ENCODE data around the gene FADS6.
"Not testable (repeated sequence)": the region's sequence is repeated elsewhere in the genome, so short reads cannot be mapped to it uniquely, and the experiment has no call there.

FADS6 gene

DNA sequence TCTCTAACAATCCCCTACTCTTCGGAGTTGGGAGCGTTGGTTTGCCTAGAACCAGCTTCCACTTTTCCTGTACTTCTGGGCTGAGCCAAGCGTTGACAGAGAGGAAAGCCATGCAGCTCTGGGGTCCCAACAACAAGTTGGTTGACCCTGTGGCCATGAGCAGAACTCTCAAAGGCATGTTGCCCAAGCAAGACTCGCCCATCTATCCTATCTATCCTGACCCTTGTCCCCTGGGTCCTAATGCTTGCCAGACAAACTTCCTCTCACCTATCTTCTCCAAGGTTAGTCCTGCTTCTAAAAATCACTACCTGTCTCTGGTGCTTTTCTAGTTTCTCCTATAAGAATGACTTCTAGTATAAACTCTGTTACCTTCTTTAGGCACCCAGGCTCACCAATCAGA is 15.7 kb upstream of the FADS6 start:
- H3K4me1 Mint-ChIP-seq (ENCODE audit: low read depth); H3K9me3 Mint-ChIP-seq; H3K36me3 Mint-ChIP-seq (ENCODE audit: low read depth); H3K4me3 Mint-ChIP-seq; H3K27ac Mint-ChIP-seq; intact Hi-C loops (cut with micrococcal nuclease): not testable (repeated sequence)
- peaks cover 28% of the 10 kb centered on the region for H3K27me3 Mint-ChIP-seq

DNA sequence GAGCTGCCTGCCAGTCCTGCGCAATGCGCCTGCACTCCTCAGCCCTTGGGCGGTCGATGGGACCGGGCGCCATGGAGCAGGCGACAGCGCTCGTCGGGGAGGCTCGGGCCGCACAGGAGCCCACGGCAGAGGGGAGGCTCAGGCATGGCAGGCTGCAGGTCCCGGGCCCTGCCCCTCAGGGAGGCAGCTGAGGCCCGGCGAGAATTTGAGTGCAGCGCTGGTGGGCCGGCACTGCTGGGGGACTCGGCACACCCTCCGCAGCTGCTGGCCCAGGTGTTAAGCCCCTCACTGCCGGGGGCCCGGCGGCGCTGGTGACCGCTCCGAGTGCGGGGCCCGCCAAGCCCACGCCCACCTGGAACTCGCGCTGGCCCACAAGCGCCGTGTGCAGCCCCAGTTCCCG is 13.6 kb upstream of the FADS6 start:
- Mint-ChIP-seq H3K9me3 (no peaks in the 10 kb centered on the region), H3K36me3 (ENCODE audit: low read depth) (no peaks in the 10 kb centered on the region), H3K27ac (no peak overlapping the region), H3K4me1 (ENCODE audit: low read depth) (no peaks in the 10 kb centered on the region), H3K27me3 (peaks cover 38% of the 10 kb centered on the region), H3K4me3 (no peak overlapping the region)
- intact Hi-C loops (cut with micrococcal nuclease), result no loop called here

GRCh38 chr17:74906214-74906793 is 12.9 kb upstream of the FADS6 start:
- H3K27ac Mint-ChIP-seq; intact Hi-C loops (cut with micrococcal nuclease); H3K4me3 Mint-ChIP-seq; H3K36me3 Mint-ChIP-seq (ENCODE audit: low read depth); H3K9me3 Mint-ChIP-seq; H3K4me1 Mint-ChIP-seq (ENCODE audit: low read depth): not testable (repeated sequence)
- H3K27me3 Mint-ChIP-seq, result peaks cover 42% of the 10 kb centered on the region

- H3K4me3 Mint-ChIP-seq, result no peak overlapping the region
- intact Hi-C loops (cut with micrococcal nuclease), result no loop called here
- no peaks in the 10 kb centered on the region for H3K36me3 Mint-ChIP-seq (ENCODE audit: low read depth)
- peaks cover 46% of the 10 kb centered on the region for H3K27me3 Mint-ChIP-seq
- no peaks in the 10 kb centered on the region for H3K9me3 Mint-ChIP-seq
- H3K27ac Mint-ChIP-seq, result no peak overlapping the region
- no peaks in the 10 kb centered on the region for H3K4me1 Mint-ChIP-seq (ENCODE audit: low read depth)
These were observed 11.4 kb upstream of the FADS6 start for GRCh38 chr17:74904687-74905409.

GRCh38 chr17:74903671-74904070 is 10.2 kb upstream of the FADS6 start:
- Mint-ChIP-seq H3K4me1 (ENCODE audit: low read depth) (no peaks in the 10 kb centered on the region), H3K27me3 (peaks cover 43% of the 10 kb centered on the region), H3K36me3 (ENCODE audit: low read depth) (no peaks in the 10 kb centered on the region), H3K4me3 (no peak overlapping the region), H3K9me3 (no peaks in the 10 kb centered on the region), H3K27ac (no peak overlapping the region)
- intact Hi-C loops (cut with micrococcal nuclease), result no loop called here

DNA sequence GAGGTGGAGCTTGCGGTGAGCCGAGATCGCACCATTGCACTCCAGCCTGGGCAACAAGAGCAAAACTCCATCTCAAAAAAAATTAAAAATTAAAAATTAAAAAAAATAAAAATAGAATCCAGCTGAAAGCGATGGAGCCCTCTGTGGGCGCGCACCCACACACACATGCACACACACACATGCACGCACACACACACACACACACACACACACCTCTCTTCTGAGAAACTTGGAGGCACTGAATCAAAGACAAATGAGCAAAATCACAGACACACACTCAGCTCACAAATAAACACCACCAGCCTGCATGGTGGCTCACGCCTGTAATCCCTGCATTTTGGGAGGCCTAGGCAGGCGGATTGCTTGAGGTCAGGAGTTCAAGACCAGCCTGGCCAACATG is 9.6 kb upstream of the FADS6 start:
- no peaks in the 10 kb centered on the region for H3K4me1 Mint-ChIP-seq (ENCODE audit: low read depth)
- no peaks in the 10 kb centered on the region for H3K36me3 Mint-ChIP-seq (ENCODE audit: low read depth)
- H3K27ac Mint-ChIP-seq, result no peak overlapping the region

GRCh38 chr17:74901353-74902135 is 8.1 kb upstream of the FADS6 start:
- H3K27me3 Mint-ChIP-seq, result peaks cover 43% of the 10 kb centered on the region
- intact Hi-C loops (cut with micrococcal nuclease), result no loop called here

More for the DNA sequence above, 9.6 kb upstream of the FADS6 start:
- Mint-ChIP-seq H3K9me3 (no peaks in the 10 kb centered on the region), H3K27me3 (peaks cover 40% of the 10 kb centered on the region), H3K4me3 (no peak overlapping the region)
- intact Hi-C loops (cut with micrococcal nuclease), result no loop called here

GRCh38 chr17:74900208-74900607 is 6.8 kb upstream of the FADS6 start:
- intact Hi-C loops (cut with micrococcal nuclease), result no loop called here
- Mint-ChIP-seq H3K4me3 (no peak overlapping the region), H3K4me1 (ENCODE audit: low read depth) (no peaks in the 10 kb centered on the region), H3K36me3 (ENCODE audit: low read depth) (no peaks in the 10 kb centered on the region), H3K9me3 (no peaks in the 10 kb centered on the region), H3K27me3 (peaks cover 51% of the 10 kb centered on the region), H3K27ac (no peak overlapping the region)

More at GRCh38 chr17:74901353-74902135, 8.1 kb upstream of the FADS6 start:
- Mint-ChIP-seq H3K4me1 (ENCODE audit: low read depth) (no peaks in the 10 kb centered on the region), H3K36me3 (ENCODE audit: low read depth) (no peaks in the 10 kb centered on the region), H3K9me3 (no peaks in the 10 kb centered on the region), H3K27ac (no peak overlapping the region), H3K4me3 (no peak overlapping the region)

- peaks cover 59% of the 10 kb centered on the region for H3K27me3 Mint-ChIP-seq
- no peak overlapping the region for H3K27ac Mint-ChIP-seq
These were observed 5.0 kb upstream of the FADS6 start for GRCh38 chr17:74898376-74898946.

GRCh38 chr17:74893936-74894671 is 671 bp upstream of the FADS6 start:
- Mint-ChIP-seq H3K27me3 (peaks cover 71% of the 10 kb centered on the region), H3K4me3 (peak overlapping the region; percentile 22)
- intact Hi-C loops (cut with micrococcal nuclease), result no loop called here

More at GRCh38 chr17:74898376-74898946, 5.0 kb upstream of the FADS6 start:
- H3K36me3 Mint-ChIP-seq (ENCODE audit: low read depth), result no peaks in the 10 kb centered on the region
- H3K4me1 Mint-ChIP-seq (ENCODE audit: low read depth), result peaks cover 6% of the 10 kb centered on the region
- intact Hi-C loops (cut with micrococcal nuclease), result no loop called here
- no peak overlapping the region for H3K4me3 Mint-ChIP-seq
- no peaks in the 10 kb centered on the region for H3K9me3 Mint-ChIP-seq

GRCh38 chr17:74892013-74892841 is 1.2 kb downstream of the FADS6 start:
- no peaks in the 10 kb centered on the region for H3K36me3 Mint-ChIP-seq (ENCODE audit: low read depth)
- intact Hi-C loops (cut with micrococcal nuclease), result no loop called here
- no peak overlapping the region for H3K4me3 Mint-ChIP-seq
- H3K9me3 Mint-ChIP-seq, result no peaks in the 10 kb centered on the region
- H3K27ac Mint-ChIP-seq, result no peak overlapping the region
- peaks cover 77% of the 10 kb centered on the region for H3K27me3 Mint-ChIP-seq
- peaks cover 12% of the 10 kb centered on the region for H3K4me1 Mint-ChIP-seq (ENCODE audit: low read depth)

More at GRCh38 chr17:74893936-74894671, 671 bp upstream of the FADS6 start:
- H3K4me1 Mint-ChIP-seq (ENCODE audit: low read depth), result peaks cover 12% of the 10 kb centered on the region
- no peaks in the 10 kb centered on the region for H3K36me3 Mint-ChIP-seq (ENCODE audit: low read depth)
- H3K27ac Mint-ChIP-seq, result no peak overlapping the region
- H3K9me3 Mint-ChIP-seq, result no peaks in the 10 kb centered on the region

- H3K36me3 Mint-ChIP-seq (ENCODE audit: low read depth), result no peaks in the 10 kb centered on the region
- H3K27me3 Mint-ChIP-seq, result peaks cover 72% of the 10 kb centered on the region
These were observed 2.9 kb downstream of the FADS6 start for GRCh38 chr17:74890554-74890953.

DNA sequence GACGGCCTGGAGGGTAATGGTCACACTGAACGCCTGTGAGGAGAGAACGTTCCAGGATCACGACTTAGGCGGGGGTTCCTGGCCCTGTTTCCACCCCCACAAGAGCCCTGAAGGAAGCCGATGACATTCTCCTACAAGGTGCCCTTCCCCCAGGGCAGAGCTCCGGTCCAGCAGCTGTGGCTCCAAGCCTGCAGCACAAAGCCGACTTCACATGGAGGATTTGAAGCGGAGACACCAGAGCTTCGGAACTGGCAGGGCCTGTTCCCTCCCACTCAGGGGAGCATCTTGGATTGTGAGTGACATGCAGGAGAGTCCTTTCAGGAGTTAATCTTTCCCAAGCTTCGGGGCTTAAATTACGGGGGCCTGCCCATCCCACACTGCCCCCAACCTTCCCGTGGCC is 5.0 kb downstream of the FADS6 start:
- Mint-ChIP-seq H3K9me3 (no peaks in the 10 kb centered on the region), H3K36me3 (ENCODE audit: low read depth) (no peaks in the 10 kb centered on the region), H3K27ac (no peak overlapping the region), H3K4me3 (no peak overlapping the region), H3K4me1 (ENCODE audit: low read depth) (peaks cover 20% of the 10 kb centered on the region), H3K27me3 (peaks cover 60% of the 10 kb centered on the region)
- intact Hi-C loops (cut with micrococcal nuclease), result no loop called here

More at GRCh38 chr17:74890554-74890953, 2.9 kb downstream of the FADS6 start:
- Mint-ChIP-seq H3K4me1 (ENCODE audit: low read depth) (peaks cover 12% of the 10 kb centered on the region), H3K4me3 (no peak overlapping the region), H3K9me3 (no peaks in the 10 kb centered on the region), H3K27ac (no peak overlapping the region)
- intact Hi-C loops (cut with micrococcal nuclease), result no loop called here
